Activated CD8-positive, alpha-beta T cell treated with anti-CD3 and anti-CD28 coated beads for 36 hours (primary cell): Measurements from ENCODE around the gene PTGES2. TPM values are rescaled to one million over a fixed set of nuclear protein-coding genes. Genes with fewer than 3 reads are reported as not detected.

Experiments
- ATAC-seq: fragments of 200-7000 bp; cut with Tn5 transposase; one replicate; pipeline ENCODE4 v1.10.0; 2021; ENCODE audit warnings: mild to moderate bottlenecking, moderate library complexity
- CTCF ChIA-PET: fragments of 350-600 bp; sonication (Branson Sonifier 250); formaldehyde crosslinking; loops from one replicate; lab custom pipeline; 2021; ENCODE audit warnings: antibody characterized with exemption; lab: Charles Lee
- POLR2A ChIA-PET: fragments of 350-600 bp; sonication (Branson Sonifier 250); formaldehyde crosslinking; loops from one replicate; lab custom pipeline; 2021; ENCODE audit warnings: antibody characterized with exemption; lab: Charles Lee
- DNase-seq: peaks from one replicate; pipeline ENCODE4 v3.0.0-alpha.2; 2020
- H3K27ac Mint-ChIP-seq: one replicate; pipeline ENCODE4 v1.8.0; 2021; ENCODE audit warnings: mild to moderate bottlenecking, mixed read lengths
- H3K27me3 Mint-ChIP-seq: one replicate; pipeline ENCODE4 v1.8.0; 2021; ENCODE audit warnings: mixed read lengths
- H3K36me3 Mint-ChIP-seq: one replicate; pipeline ENCODE4 v1.8.0; 2021; ENCODE audit warnings: low read depth, mixed read lengths
- H3K4me1 Mint-ChIP-seq: one replicate; pipeline ENCODE4 v1.8.0; 2021; ENCODE audit warnings: low read depth, mixed read lengths
- H3K4me3 Mint-ChIP-seq: one replicate; pipeline ENCODE4 v1.8.0; 2021; ENCODE audit warnings: mild to moderate bottlenecking, moderate library complexity, mixed read lengths
- H3K9me3 Mint-ChIP-seq: one replicate; pipeline ENCODE4 v1.8.0; 2021; ENCODE audit warnings: mixed read lengths
- CTCF ChIP-seq: fragments of 200-600 bp; IDR thresholded peaks from one replicate; pipeline ENCODE4 v1.8.0; 2022; ENCODE audit warnings: antibody characterized with exemption, mild to moderate bottlenecking
- intact Hi-C: fragments of 100-400 bp; cut with micrococcal nuclease; formaldehyde crosslinking; loops from one replicate; pipeline ENCODE4 v1.10.0; 2022
- total RNA-seq, 2 experiments: library from RNA; stranded (reverse); gene quantifications; one replicate each; pipeline ENCODE4 v1.2.3, GENCODE V29; 2021

Gene PTGES2
- total RNA-seq, 2 experiments from 2014 or later: 40.8 to 49.5 TPM

- intact Hi-C loops: no loop called here
- ATAC-seq (peak; percentile 89), DNase-seq (peak; percentile 25)
- Mint-ChIP-seq H3K27ac (no peak overlapping the region), H3K4me1 (no peaks in the 10 kb centered on the region), H3K36me3 (no peaks in the 10 kb centered on the region), H3K4me3 (no peak overlapping the region), H3K27me3 (no peaks in the 10 kb centered on the region), H3K9me3 (no peaks in the 10 kb centered on the region)
- CTCF ChIA-PET: interaction anchor here (0.6 to 1.1 kb wide), 3 partner anchors 9 to 39 kb away, joined by 3 read pairs; partner anchors contain the start of gene BBLN
- TF ChIP-seq CTCF: peak; percentile 45
- POLR2A ChIA-PET: interaction anchor here (1.4 kb wide), 1 partner anchor 9 kb away, joined by 3 read pairs; the partner anchor contains the start of gene BBLN
Measured at GRCh38 chr9:128150594-128151308, 23.2 kb upstream of the PTGES2 start.

- Mint-ChIP-seq H3K36me3 (no peaks in the 10 kb centered on the region), H3K27ac (no peak overlapping the region), H3K4me3 (no peak overlapping the region), H3K4me1 (no peaks in the 10 kb centered on the region), H3K27me3 (no peaks in the 10 kb centered on the region), H3K9me3 (no peaks in the 10 kb centered on the region)
- no peak for DNase-seq
- intact Hi-C loops: no loop called here
- no peak for ATAC-seq
- ChIA-PET POLR2A (interaction anchor here (1.4 kb wide), 1 partner anchor 10 kb away, joined by 3 read pairs; the partner anchor contains the start of gene BBLN), CTCF (interaction anchor here (0.7 kb wide), 2 partner anchors 9 to 10 kb away, joined by 3 read pairs; no protein-coding TSS in a partner anchor)
- no peak for TF ChIP-seq CTCF
Measured at GRCh38 chr9:128149951-128150593, 22.5 kb upstream of the PTGES2 start.

GRCh38 chr9:128149001-128149701 is 21.6 kb upstream of the PTGES2 start, which contains the start of gene LCN2:
Gene LCN2 (plus strand): TSS chr9:128149453. CDS start chr9:128149526, 73 bp downstream.
- no peaks in the 10 kb centered on the region for H3K27me3 Mint-ChIP-seq
- H3K36me3 Mint-ChIP-seq: no peaks in the 10 kb centered on the region
- DNase-seq: no peak
- CTCF ChIA-PET: no interaction called here
- no peaks in the 10 kb centered on the region for H3K9me3 Mint-ChIP-seq
- intact Hi-C loops: no loop called here
- no peaks in the 10 kb centered on the region for H3K4me1 Mint-ChIP-seq
- no peak within 1 kb of the TSS for H3K27ac Mint-ChIP-seq
- no peak for TF ChIP-seq CTCF
- H3K4me3 Mint-ChIP-seq: no peak within 1 kb of the TSS
- POLR2A ChIA-PET: interaction anchor here (1.4 kb wide), 1 partner anchor 10 kb away, joined by 3 read pairs; the partner anchor contains the start of gene BBLN
- ATAC-seq: no peak

GRCh38 chr9:128148509-128149000 is 21.0 kb upstream of the PTGES2 start:
- no peak for ATAC-seq
- no peak overlapping the region for H3K27ac Mint-ChIP-seq

More at GRCh38 chr9:128148509-128149000, 21.0 kb upstream of the PTGES2 start:
- H3K9me3 Mint-ChIP-seq: no peaks in the 10 kb centered on the region
- ChIA-PET CTCF (no interaction called here), POLR2A (no interaction called here)
- no peaks in the 10 kb centered on the region for H3K36me3 Mint-ChIP-seq
- H3K4me3 Mint-ChIP-seq: no peak overlapping the region
- no peaks in the 10 kb centered on the region for H3K4me1 Mint-ChIP-seq
- TF ChIP-seq CTCF: no peak
- no peak for DNase-seq
- intact Hi-C loops: no loop called here
- H3K27me3 Mint-ChIP-seq: no peaks in the 10 kb centered on the region
